B cell (primary cell): ENCODE measurements around the gene TSHZ1.

ENCODE experiments used
- CTCF ChIP-seq: fragments of 200-600 bp; IDR thresholded peaks from one replicate; pipeline ENCODE4 v1.8.0; 2022; ENCODE audit warnings: antibody characterized with exemption, mild to moderate bottlenecking
- EZH2 ChIP-seq: IDR thresholded peaks from 2 replicates; pipeline ENCODE4 v1.6.1; 2012; ENCODE audit warnings: borderline replicate concordance, low read depth, mild to moderate bottlenecking, moderate library complexity, low read length; ENCODE audit not compliant: insufficient read depth, poor library complexity, severe bottlenecking

- TF ChIP-seq CTCF, result no peak
- no peak for TF ChIP-seq EZH2
These were observed 6.5 kb downstream of the TSHZ1 start for GRCh38 chr18:75216911-75217689.
